ENCODE measurements around the gene HSPB1.
"Not testable (repeated sequence)": the region's sequence is repeated elsewhere in the genome, so short reads cannot be mapped to it uniquely, and the experiment has no call there.

Gene HSPB1

GRCh38 chr7:76302347-76303201, at the start of gene HSPB1:
Gene HSPB1, plus strand, starts transcription at chr7:76302673. Its CDS starts 40 bp downstream, at chr7:76302713.
- peak; percentile 80 for DNase-seq (ENCODE audit: low read depth, low spot score)
- H3K27ac ChIP-seq, result peak within 1 kb of the TSS; percentile 94

GRCh38 chr7:76254781-76255180, 47.7 kb upstream of the HSPB1 start:
- H3K27ac ChIP-seq, result no peak overlapping the region
- no peak for DNase-seq (ENCODE audit: low read depth, low spot score)

DNA sequence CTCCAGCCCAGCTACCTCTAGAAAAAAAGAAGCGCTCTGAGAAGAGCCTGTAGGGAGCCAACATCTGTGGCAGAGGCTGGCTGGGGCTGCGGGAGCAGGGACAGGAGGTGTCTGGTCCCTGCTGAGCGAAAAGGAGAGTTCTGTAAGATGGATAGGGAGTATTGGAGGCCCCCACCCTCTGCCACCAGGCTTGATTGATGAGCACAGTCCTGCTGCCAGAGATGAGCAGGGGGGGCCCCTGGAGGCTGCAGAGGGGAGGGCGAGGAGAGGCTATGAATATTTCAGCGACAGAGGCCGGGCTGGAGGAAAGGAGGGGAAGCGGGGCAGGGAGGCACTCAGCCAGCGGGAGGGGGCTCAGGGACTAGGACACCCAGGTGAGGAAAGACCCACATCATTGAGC, 44.5 kb upstream of the HSPB1 start:
- H3K27ac ChIP-seq, result no peak overlapping the region
- DNase-seq (ENCODE audit: low read depth, low spot score), result no peak

- DNase-seq (ENCODE audit: low read depth, low spot score), result no peak
- no peak overlapping the region for H3K27ac ChIP-seq
These were observed 43.1 kb upstream of the HSPB1 start for GRCh38 chr7:76259124-76260093.

DNA sequence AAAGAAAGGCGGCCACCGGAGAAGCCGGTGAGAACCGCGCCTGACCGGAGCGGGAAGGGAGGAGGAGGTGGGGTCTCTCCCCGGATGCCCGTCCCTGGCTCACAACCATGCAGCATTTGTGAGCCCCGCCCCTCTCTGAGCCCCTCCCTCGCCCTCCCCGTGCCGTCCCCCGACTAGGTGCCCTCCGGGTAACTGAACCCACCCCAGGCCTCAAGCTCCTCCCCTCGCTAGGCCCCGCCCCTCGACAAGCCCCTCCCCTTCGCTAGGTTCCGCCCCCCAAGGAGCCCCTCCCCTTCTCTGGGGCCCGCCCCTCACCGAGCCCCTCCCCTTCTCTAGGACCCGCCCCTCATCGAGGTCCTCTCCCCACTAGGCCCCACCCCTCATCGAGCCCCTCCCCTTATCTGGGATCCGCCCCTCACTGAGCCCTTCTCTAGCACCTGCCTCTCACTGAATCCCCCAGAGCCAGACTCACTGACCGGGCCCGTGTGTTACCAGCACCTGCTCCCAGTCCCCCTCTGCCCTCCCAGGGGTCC, 42.2 kb upstream of the HSPB1 start:
- H3K27ac ChIP-seq, result no peak overlapping the region
- DNase-seq (ENCODE audit: low read depth, low spot score), result no peak

DNA sequence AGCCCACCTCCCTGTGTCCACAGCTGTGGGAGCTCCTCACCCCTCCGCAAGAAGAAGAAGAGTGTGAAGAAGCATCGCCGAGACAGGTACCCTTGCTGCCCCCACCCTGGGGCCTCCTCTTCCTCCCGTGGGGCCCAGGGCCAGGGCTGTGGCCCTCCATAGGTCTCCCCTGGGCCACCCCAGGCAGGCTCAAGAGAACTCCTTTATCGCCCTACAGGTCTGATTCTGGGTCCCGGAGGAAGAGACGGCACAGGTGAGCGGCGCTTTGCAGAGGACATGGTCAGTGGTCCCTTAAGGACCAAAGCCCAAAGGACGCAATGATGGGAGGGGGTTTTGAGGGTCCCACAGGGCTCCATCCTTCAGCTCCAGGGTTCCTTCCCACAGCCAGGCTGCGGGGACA, 41.1 kb upstream of the HSPB1 start:
- DNase-seq (ENCODE audit: low read depth, low spot score), result no peak
- no peak overlapping the region for H3K27ac ChIP-seq

DNA sequence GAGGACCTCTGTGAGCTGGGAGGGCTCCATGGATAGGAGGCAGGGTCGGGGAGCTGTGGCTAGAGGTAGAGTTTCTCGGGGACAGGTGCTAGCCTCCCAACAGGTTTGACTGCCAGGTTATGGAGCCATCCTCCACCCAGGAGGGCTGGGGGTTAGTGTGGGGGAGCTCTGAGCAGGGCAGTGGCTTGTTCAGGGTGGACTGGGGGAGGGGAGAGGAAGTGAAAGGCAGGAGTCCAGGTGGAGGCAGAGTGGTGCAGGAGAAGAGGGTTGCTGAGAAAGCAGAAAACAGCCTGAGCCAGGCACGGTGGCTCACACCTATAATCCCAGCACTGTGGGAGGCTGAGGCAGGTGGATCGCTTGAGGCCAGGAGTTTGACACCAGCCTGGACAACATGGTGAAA, 40.5 kb upstream of the HSPB1 start:
- no peak for DNase-seq (ENCODE audit: low read depth, low spot score)

GRCh38 chr7:76262683-76263402, 39.6 kb upstream of the HSPB1 start:
- no peak overlapping the region for H3K27ac ChIP-seq
- DNase-seq (ENCODE audit: low read depth, low spot score), result peak; percentile 12

More for the DNA sequence above, 40.5 kb upstream of the HSPB1 start:
- no peak overlapping the region for H3K27ac ChIP-seq

DNA sequence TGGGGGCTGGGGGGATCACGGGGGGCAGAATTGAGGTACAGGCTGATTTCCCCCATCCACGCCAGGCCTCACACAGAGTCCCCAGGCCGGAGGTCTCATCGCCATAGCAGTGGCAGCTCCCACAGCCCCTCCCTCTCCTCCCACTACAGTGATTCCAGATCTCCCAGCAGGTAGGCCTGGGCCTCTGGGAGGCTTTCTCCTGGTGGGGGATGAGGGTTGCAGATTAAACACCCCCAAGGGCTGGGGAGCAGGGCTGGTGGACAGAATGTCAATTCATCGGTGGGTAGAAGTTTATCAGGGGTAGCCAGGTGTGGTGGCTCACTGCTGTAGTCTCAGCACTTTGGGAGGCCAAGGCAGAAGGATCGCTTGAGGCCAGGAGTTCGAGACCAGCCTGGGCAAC, 37.2 kb upstream of the HSPB1 start:
- no peak for DNase-seq (ENCODE audit: low read depth, low spot score)
- H3K27ac ChIP-seq, result no peak overlapping the region

GRCh38 chr7:76267107-76267893, 35.2 kb upstream of the HSPB1 start:
- DNase-seq (ENCODE audit: low read depth, low spot score), result no peak
- H3K27ac ChIP-seq, result no peak overlapping the region

GRCh38 chr7:76267894-76268183, 34.6 kb upstream of the HSPB1 start:
- H3K27ac ChIP-seq, result no peak overlapping the region
- DNase-seq (ENCODE audit: low read depth, low spot score), result no peak

DNA sequence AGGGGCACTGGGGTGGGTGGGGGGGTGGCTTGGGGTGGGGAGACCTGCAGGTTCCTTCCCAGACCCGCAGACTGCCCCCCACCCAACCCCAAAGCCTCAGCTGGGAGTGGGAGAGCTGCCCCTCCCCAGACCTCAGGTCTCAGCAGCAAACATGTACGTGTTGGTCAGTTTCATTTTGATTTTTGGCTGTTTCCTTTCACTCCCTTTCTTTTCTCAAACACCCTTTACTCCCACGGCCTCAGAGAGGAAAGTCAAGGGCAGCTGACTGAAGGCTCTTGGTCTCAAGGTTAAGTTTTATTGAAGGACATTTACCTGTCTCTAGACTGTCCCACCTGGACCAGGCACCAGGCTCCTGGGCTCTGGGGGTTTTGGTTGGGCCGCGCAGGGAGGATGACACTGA, 34.1 kb upstream of the HSPB1 start:
- no peak for DNase-seq (ENCODE audit: low read depth, low spot score)

GRCh38 chr7:76269895-76270294, 32.6 kb upstream of the HSPB1 start:
- no peak for DNase-seq (ENCODE audit: low read depth, low spot score)
- H3K27ac ChIP-seq, result no peak overlapping the region

More for the DNA sequence above, 34.1 kb upstream of the HSPB1 start:
- no peak overlapping the region for H3K27ac ChIP-seq

- H3K27ac ChIP-seq; DNase-seq (ENCODE audit: low read depth, low spot score): not testable (repeated sequence)
These were observed 31.1 kb upstream of the HSPB1 start for GRCh38 chr7:76271384-76271783.

DNA sequence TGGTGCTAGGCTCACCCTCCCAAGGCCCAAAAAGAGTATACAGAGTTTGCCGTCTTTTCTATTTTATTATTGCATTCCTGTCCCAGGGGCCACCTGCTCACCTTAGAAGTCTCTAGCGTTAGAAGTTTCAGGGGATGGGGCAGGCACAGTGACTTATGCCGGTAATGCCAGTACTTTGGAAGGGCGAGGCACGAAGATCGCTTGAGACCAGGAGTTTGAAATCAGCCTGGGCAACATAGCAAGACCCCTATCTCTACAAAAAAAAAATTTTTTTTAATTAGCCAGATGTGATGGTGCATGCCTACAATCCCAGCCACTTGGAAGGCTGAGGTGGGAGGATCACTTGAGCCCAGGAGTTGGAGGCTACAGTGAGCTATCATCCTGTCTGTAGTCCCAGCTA, 30.3 kb upstream of the HSPB1 start:
- DNase-seq (ENCODE audit: low read depth, low spot score), result no peak
- H3K27ac ChIP-seq, result no peak overlapping the region

GRCh38 chr7:76272851-76273497, 29.5 kb upstream of the HSPB1 start:
- H3K27ac ChIP-seq, result no peak overlapping the region
- no peak for DNase-seq (ENCODE audit: low read depth, low spot score)

GRCh38 chr7:76273503-76273902, 29.0 kb upstream of the HSPB1 start:
- DNase-seq (ENCODE audit: low read depth, low spot score), result no peak
- H3K27ac ChIP-seq, result no peak overlapping the region

- DNase-seq (ENCODE audit: low read depth, low spot score), result no peak
- H3K27ac ChIP-seq, result no peak overlapping the region
These were observed 23.9 kb upstream of the HSPB1 start for GRCh38 chr7:76278540-76278939.

GRCh38 chr7:76280408-76280807, 22.1 kb upstream of the HSPB1 start:
- H3K27ac ChIP-seq, result no peak overlapping the region
- no peak for DNase-seq (ENCODE audit: low read depth, low spot score)
